Liver (tissue), 9 donors: ENCODE data around the gene ZFP1. TPM values are rescaled to one million over a fixed set of nuclear protein-coding genes. Genes with fewer than 3 reads are reported as not detected.

Source experiments
- DNase-seq: peaks from one replicate; pipeline ENCODE4 v3.0.0-alpha.2; 2017; ENCODE audit warnings: low spot score
- H3K27ac ChIP-seq, 2 donors: one replicate each; pipeline ENCODE4 v1.7.0; 2013; ENCODE audit warnings: inconsistent platforms in 2 of 2, low read length in 2 of 2, control low read depth in 1 of 2, low read depth in 1 of 2, mild to moderate bottlenecking in 1 of 2
- H3K27me3 ChIP-seq, 4 donors: one replicate each; pipeline versions ENCODE4 v1.6.1 to v1.7.0; 2013; ENCODE audit warnings: low read length in 3 of 4, inconsistent platforms in 1 of 4, mild to moderate bottlenecking in 1 of 4, moderate library complexity in 1 of 4; ENCODE audit not compliant: control insufficient read depth in 4 of 4, insufficient read depth in 4 of 4
- H3K36me3 ChIP-seq, 4 donors: one replicate each; pipeline versions ENCODE4 v1.6.1 to v1.7.0; 2013; ENCODE audit warnings: low read length in 3 of 4, mild to moderate bottlenecking in 3 of 4, low read depth in 1 of 4, moderate library complexity in 1 of 4; ENCODE audit not compliant: control insufficient read depth in 4 of 4, insufficient read depth in 3 of 4
- H3K4me1 ChIP-seq, 4 donors: one replicate each; pipeline versions ENCODE4 v1.6.1 to v1.7.0; 2013; ENCODE audit warnings: low read length in 3 of 4, mild to moderate bottlenecking in 3 of 4, moderate library complexity in 1 of 4; ENCODE audit not compliant: control insufficient read depth in 4 of 4, insufficient read depth in 4 of 4
- H3K4me3 ChIP-seq, 3 donors: one replicate each; pipeline versions ENCODE4 v1.6.1 to v1.7.0; 2013; ENCODE audit warnings: low read length in 3 of 3, control low read depth in 1 of 3, low read depth in 1 of 3, mild to moderate bottlenecking in 1 of 3
- H3K9ac ChIP-seq, 2 donors: one replicate each; pipeline ENCODE4 v1.7.0; 2013; ENCODE audit warnings: low read length in 2 of 2, mild to moderate bottlenecking in 2 of 2, moderate library complexity in 2 of 2, control low read depth in 1 of 2, low read depth in 1 of 2
- H3K9me3 ChIP-seq, 4 donors: one replicate each; pipeline versions ENCODE4 v1.6.1 to v1.7.0; 2013; ENCODE audit warnings: low read length in 3 of 4; ENCODE audit not compliant: control insufficient read depth in 4 of 4
- ATF3 ChIP-seq: IDR thresholded peaks from 2 replicates; pipeline ENCODE4 v1.6.1; 2016; ENCODE audit warnings: antibody characterized with exemption
- EGR1 ChIP-seq, 2 donors: IDR thresholded peaks; 2 replicates each; pipeline ENCODE4 v1.6.1; 2016 to 2018; ENCODE audit warnings: antibody characterized with exemption in 2 of 2, low read depth in 2 of 2
- FOXA1 ChIP-seq: IDR thresholded peaks from 2 replicates; pipeline ENCODE4 v1.6.1; 2016; ENCODE audit warnings: antibody characterized with exemption
- FOXA2 ChIP-seq: IDR thresholded peaks from 2 replicates; pipeline ENCODE4 v1.6.1; 2016; ENCODE audit warnings: antibody characterized with exemption
- GABPA ChIP-seq, 2 donors: IDR thresholded peaks in 1 of 2; conservative IDR thresholded peaks in 1 of 2; 2 replicates each; pipeline ENCODE4 v1.6.1; 2016; ENCODE audit warnings: antibody characterized with exemption in 2 of 2, mild to moderate bottlenecking in 1 of 2, moderate library complexity in 1 of 2
- HNF4A ChIP-seq, 2 donors: conservative IDR thresholded peaks; 2 replicates each; pipeline ENCODE4 v1.6.1; 2016; ENCODE audit warnings: antibody characterized with exemption in 2 of 2, mild to moderate bottlenecking in 2 of 2
- HNF4G ChIP-seq: IDR thresholded peaks from 2 replicates; pipeline ENCODE4 v1.6.1; 2016; ENCODE audit warnings: antibody characterized with exemption
- NR2F2 ChIP-seq: IDR thresholded peaks from 2 replicates; pipeline ENCODE4 v1.6.1; 2016; ENCODE audit warnings: antibody characterized with exemption
- RXRA ChIP-seq, 2 donors: IDR thresholded peaks; 2 replicates each; pipeline ENCODE4 v1.6.1; 2017 to 2018; ENCODE audit warnings: antibody characterized with exemption in 2 of 2, mild to moderate bottlenecking in 1 of 2
- YY1 ChIP-seq: IDR thresholded peaks from 2 replicates; pipeline ENCODE4 v1.6.1; 2016; ENCODE audit warnings: antibody characterized with exemption, mild to moderate bottlenecking
- WGBS: extraction: QIAGEN DNeasy Blood & Tissue Kit; methylation state at CpG from one replicate; pipeline ENCODE4 v1.1.7; 2013; 5-methylcytosine and 5-hydroxymethylcytosine counted together
- polyA plus RNA-seq, 2 donors: library from polyadenylated mRNA; stranded (reverse) in 1 of 2; unstranded in 1 of 2; fragments of 200-250 nt in 1 of 2; fragments of >200 nt in 1 of 2; fragmentation: Nextera tagmentation in 1 of 2; extraction: Ambion mirVana in 1 of 2; gene quantifications; one replicate each; pipeline versions ENCODE4 v1.2.1 to v1.2.3, GENCODE V29; 2013 to 2015
- total RNA-seq, 2 donors: library from RNA; depleted of rRNA; stranded (reverse); fragments of >200 nt; gene quantifications; one replicate each; pipeline ENCODE4 v1.2.3, GENCODE V29; 2014
- TF ChIP-seq, protein P1 (sequence below): IDR thresholded peaks from 2 replicates; pipeline ENCODE4 v1.6.1; 2016; ENCODE audit warnings: antibody characterized with exemption, mild to moderate bottlenecking
- TF ChIP-seq, protein P2 (sequence below): IDR thresholded peaks from 2 replicates; pipeline ENCODE4 v1.6.1; 2016; ENCODE audit warnings: antibody characterized with exemption
- TF ChIP-seq, protein P3 (sequence below): IDR thresholded peaks from 2 replicates; pipeline ENCODE4 v1.6.1; 2016; ENCODE audit warnings: antibody characterized with exemption
- TF ChIP-seq, protein P4 (sequence below): fragments of 150-350 bp; IDR thresholded peaks from 2 replicates; pipeline ENCODE4 v1.5.1; 2017; ENCODE audit warnings: improper control_type of control experiment, low read depth, low read length; ENCODE audit not compliant: missing input control
- donor health status: healthy.
- donor health status: healthy.
- donor health status: healthy.
- donor health status: healthy.
- donor health status: healthy.

Gene ZFP1
- total and polyA plus RNA-seq, 4 donors = 3.8 to 8.5 (median 6.0) TPM

DNA sequence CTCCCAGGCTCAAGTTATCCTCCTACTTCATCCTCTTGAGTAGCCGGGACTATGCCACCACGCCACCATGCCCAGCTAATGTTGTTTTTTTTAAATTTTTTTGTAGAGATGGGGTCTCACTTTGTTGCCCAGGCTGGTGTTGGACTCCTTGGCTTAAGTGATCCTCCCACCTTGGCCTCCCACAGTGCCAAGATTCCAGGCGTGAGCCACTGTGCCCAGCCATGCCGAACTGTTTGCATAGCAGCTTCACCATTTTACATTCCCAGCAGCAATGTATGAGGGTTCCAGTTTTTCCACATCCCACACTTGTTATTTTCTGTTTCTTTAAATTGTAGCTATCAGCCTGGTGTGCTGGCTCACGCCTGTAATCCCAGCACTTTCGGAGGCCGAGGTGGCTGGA lies 68.3 kb downstream of the ZFP1 start:
- Histone ChIP-seq H3K4me1 (no peaks in the 10 kb centered on the region), H3K4me3 (no peak overlapping the region), H3K27ac (no peak overlapping the region), H3K9ac (no peak overlapping the region), H3K9me3 (no peaks in the 10 kb centered on the region), H3K27me3 (no peaks in the 10 kb centered on the region), H3K36me3 (no peaks in the 10 kb centered on the region)
- 94% methylated on average over 7 of the region's 7 CpGs for WGBS
- no peak for TF ChIP-seq ATF3
- no peak for TF ChIP-seq EGR1 (IDR thresholded peaks at IDR 0.05; ENCODE audit: low read depth in 2 of 2)
- TF ChIP-seq HNF4G = no peak
- TF ChIP-seq GABPA (IDR thresholded peaks at IDR 0.05 in 1 of 2, conservative IDR thresholded peaks at IDR 0.05 in 1 of 2) = no peak
- TF ChIP-seq, protein P1, sequence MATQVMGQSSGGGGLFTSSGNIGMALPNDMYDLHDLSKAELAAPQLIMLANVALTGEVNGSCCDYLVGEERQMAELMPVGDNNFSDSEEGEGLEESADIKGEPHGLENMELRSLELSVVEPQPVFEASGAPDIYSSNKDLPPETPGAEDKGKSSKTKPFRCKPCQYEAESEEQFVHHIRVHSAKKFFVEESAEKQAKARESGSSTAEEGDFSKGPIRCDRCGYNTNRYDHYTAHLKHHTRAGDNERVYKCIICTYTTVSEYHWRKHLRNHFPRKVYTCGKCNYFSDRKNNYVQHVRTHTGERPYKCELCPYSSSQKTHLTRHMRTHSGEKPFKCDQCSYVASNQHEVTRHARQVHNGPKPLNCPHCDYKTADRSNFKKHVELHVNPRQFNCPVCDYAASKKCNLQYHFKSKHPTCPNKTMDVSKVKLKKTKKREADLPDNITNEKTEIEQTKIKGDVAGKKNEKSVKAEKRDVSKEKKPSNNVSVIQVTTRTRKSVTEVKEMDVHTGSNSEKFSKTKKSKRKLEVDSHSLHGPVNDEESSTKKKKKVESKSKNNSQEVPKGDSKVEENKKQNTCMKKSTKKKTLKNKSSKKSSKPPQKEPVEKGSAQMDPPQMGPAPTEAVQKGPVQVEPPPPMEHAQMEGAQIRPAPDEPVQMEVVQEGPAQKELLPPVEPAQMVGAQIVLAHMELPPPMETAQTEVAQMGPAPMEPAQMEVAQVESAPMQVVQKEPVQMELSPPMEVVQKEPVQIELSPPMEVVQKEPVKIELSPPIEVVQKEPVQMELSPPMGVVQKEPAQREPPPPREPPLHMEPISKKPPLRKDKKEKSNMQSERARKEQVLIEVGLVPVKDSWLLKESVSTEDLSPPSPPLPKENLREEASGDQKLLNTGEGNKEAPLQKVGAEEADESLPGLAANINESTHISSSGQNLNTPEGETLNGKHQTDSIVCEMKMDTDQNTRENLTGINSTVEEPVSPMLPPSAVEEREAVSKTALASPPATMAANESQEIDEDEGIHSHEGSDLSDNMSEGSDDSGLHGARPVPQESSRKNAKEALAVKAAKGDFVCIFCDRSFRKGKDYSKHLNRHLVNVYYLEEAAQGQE = no peak
- TF ChIP-seq RXRA (IDR thresholded peaks at IDR 0.05) = no peak
- TF ChIP-seq, protein P2, sequence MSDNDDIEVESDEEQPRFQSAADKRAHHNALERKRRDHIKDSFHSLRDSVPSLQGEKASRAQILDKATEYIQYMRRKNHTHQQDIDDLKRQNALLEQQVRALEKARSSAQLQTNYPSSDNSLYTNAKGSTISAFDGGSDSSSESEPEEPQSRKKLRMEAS = no peak
- no peak for TF ChIP-seq YY1
- TF ChIP-seq NR2F2 = no peak
- TF ChIP-seq FOXA1 = no peak
- TF ChIP-seq HNF4A (conservative IDR thresholded peaks at IDR 0.05) = no peak
- TF ChIP-seq, protein P3, sequence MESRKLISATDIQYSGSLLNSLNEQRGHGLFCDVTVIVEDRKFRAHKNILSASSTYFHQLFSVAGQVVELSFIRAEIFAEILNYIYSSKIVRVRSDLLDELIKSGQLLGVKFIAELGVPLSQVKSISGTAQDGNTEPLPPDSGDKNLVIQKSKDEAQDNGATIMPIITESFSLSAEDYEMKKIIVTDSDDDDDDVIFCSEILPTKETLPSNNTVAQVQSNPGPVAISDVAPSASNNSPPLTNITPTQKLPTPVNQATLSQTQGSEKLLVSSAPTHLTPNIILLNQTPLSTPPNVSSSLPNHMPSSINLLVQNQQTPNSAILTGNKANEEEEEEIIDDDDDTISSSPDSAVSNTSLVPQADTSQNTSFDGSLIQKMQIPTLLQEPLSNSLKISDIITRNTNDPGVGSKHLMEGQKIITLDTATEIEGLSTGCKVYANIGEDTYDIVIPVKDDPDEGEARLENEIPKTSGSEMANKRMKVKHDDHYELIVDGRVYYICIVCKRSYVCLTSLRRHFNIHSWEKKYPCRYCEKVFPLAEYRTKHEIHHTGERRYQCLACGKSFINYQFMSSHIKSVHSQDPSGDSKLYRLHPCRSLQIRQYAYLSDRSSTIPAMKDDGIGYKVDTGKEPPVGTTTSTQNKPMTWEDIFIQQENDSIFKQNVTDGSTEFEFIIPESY = no peak
- no peak for TF ChIP-seq FOXA2
- no peak for DNase-seq

- Histone ChIP-seq H3K9ac (no peak overlapping the region), H3K36me3 (no peaks in the 10 kb centered on the region), H3K27ac (no peak overlapping the region), H3K4me1 (peaks cover 0 to 2% (median 0%) of the 10 kb centered on the region in 4 donors), H3K27me3 (no peaks in the 10 kb centered on the region), H3K4me3 (no peak overlapping the region), H3K9me3 (no peaks in the 10 kb centered on the region)
- 94% methylated on average over 11 of the region's 11 CpGs for WGBS
- DNase-seq = no peak
- TF ChIP-seq, protein P4, sequence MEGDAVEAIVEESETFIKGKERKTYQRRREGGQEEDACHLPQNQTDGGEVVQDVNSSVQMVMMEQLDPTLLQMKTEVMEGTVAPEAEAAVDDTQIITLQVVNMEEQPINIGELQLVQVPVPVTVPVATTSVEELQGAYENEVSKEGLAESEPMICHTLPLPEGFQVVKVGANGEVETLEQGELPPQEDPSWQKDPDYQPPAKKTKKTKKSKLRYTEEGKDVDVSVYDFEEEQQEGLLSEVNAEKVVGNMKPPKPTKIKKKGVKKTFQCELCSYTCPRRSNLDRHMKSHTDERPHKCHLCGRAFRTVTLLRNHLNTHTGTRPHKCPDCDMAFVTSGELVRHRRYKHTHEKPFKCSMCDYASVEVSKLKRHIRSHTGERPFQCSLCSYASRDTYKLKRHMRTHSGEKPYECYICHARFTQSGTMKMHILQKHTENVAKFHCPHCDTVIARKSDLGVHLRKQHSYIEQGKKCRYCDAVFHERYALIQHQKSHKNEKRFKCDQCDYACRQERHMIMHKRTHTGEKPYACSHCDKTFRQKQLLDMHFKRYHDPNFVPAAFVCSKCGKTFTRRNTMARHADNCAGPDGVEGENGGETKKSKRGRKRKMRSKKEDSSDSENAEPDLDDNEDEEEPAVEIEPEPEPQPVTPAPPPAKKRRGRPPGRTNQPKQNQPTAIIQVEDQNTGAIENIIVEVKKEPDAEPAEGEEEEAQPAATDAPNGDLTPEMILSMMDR = no peak
- no peak for TF ChIP-seq RXRA (IDR thresholded peaks at IDR 0.05)
Observed at GRCh38 chr16:75217389-75217851, 69.1 kb downstream of the ZFP1 start.
